Fibroblast of the aortic adventitia (primary cell): Measurements from ENCODE around the gene LAMB2. TPM values are rescaled to one million over a fixed set of nuclear protein-coding genes. Genes with fewer than 3 reads are reported as not detected.
A peak's percentile ranks its signal among the peaks of the same experiment; 100 is the strongest.

Source experiments
- DNase-seq: peaks from one replicate; pipeline ENCODE4 v3.0.0-alpha.2; 2010; ENCODE audit warnings: low read depth
- H3K4me3 ChIP-seq: 2 replicates; pipeline ENCODE4 v1.5.1; 2011; ENCODE audit warnings: low read depth, mild to moderate bottlenecking, control low read depth, low read length, moderate library complexity
- total RNA-seq: library from RNA; depleted of rRNA; stranded (reverse); fragments of >200 nt; gene quantifications from 2 replicates; pipeline ENCODE4 v1.2.3, GENCODE V29; 2012; ENCODE audit warnings: low replicate concordance
- TF ChIP-seq, protein P1 (sequence below): IDR thresholded peaks from 2 replicates; pipeline ENCODE4 v1.5.1; 2011; ENCODE audit warnings: mild to moderate bottlenecking, low read length, control low read depth, inconsistent platforms; ENCODE audit not compliant: insufficient read depth

LAMB2 gene
- total RNA-seq, 1 donor = 202 TPM

DNA sequence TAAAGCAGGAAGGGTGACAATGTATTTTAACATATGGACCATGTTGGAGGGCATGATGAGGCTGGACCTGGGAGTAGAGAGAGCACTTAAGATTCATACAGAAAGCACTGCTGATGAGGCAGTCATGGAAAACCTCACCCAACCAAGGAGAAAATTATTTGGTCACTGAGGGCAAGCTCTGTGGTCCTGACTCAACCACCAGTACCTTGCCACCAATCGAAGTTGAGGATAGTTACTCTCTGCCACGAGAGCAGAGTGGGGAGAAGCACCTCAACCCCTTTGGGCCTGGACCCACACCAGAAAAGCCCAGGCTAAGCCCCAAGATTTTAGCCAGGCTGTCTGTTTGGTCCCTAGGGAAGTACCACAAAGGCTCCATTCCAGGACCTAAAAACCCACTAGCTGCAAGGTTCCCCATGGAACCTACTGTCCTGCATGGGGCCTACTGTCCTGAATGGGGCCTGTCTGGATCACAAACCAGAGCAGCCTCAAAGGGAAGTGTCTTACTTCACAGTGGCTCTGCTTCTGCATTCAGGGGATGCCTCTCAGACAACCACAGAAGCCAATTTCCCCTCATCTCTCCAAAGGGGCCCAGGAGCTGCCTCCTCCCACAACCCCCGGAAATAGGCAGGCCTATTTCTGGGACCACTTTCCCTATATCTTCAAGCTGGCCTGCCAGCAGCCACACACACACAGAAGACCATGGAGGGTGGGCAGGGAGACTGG is 29.1 kb upstream of the LAMB2 start:
- TF ChIP-seq, protein P1, sequence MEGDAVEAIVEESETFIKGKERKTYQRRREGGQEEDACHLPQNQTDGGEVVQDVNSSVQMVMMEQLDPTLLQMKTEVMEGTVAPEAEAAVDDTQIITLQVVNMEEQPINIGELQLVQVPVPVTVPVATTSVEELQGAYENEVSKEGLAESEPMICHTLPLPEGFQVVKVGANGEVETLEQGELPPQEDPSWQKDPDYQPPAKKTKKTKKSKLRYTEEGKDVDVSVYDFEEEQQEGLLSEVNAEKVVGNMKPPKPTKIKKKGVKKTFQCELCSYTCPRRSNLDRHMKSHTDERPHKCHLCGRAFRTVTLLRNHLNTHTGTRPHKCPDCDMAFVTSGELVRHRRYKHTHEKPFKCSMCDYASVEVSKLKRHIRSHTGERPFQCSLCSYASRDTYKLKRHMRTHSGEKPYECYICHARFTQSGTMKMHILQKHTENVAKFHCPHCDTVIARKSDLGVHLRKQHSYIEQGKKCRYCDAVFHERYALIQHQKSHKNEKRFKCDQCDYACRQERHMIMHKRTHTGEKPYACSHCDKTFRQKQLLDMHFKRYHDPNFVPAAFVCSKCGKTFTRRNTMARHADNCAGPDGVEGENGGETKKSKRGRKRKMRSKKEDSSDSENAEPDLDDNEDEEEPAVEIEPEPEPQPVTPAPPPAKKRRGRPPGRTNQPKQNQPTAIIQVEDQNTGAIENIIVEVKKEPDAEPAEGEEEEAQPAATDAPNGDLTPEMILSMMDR = no peak
- DNase-seq = no peak

GRCh38 chr3:49161197-49161596 is 28.3 kb upstream of the LAMB2 start:
- TF ChIP-seq, protein P1 = no peak
- H3K4me3 ChIP-seq = no peak overlapping the region

More for the DNA sequence above, 29.1 kb upstream of the LAMB2 start:
- H3K4me3 ChIP-seq = no peak overlapping the region

DNA sequence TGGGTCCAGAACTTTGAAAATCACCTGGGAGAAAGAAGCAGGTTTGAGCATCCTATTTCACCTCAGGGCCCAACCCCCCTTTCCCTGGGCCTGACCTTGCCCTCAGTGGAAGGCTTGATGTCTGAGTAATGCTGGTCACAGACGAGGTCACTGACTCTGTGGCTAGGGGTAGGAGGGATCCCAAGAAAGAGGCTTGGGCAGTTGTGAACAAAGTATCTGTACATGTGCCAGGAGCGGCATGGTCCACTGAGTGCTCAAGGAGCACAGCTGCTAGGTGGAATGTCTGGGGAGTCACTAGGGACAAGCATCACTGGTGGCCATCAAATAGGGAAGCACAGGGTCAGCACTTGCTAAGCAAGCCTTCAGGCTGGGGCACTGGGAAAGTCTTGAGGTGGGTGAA is 25.9 kb upstream of the LAMB2 start:
- TF ChIP-seq, protein P1 = no peak
- DNase-seq = no peak
- H3K4me3 ChIP-seq = no peak overlapping the region

More at GRCh38 chr3:49161197-49161596, 28.3 kb upstream of the LAMB2 start:
- no peak for DNase-seq

- peak; percentile 16 for DNase-seq
- H3K4me3 ChIP-seq = no peak overlapping the region
- TF ChIP-seq, protein P1 = peak; percentile 43
Observed at GRCh38 chr3:49158103-49158709, 25.4 kb upstream of the LAMB2 start.

- no peak for DNase-seq
- H3K4me3 ChIP-seq = no peak overlapping the region
- TF ChIP-seq, protein P1 = no peak
Observed at GRCh38 chr3:49157289-49157688, 24.4 kb upstream of the LAMB2 start.

GRCh38 chr3:49153349-49153912 is 20.6 kb upstream of the LAMB2 start:
- TF ChIP-seq, protein P1 = no peak
- H3K4me3 ChIP-seq = no peak overlapping the region
- no peak for DNase-seq
